Activated naive CD8-positive, alpha-beta T cell treated with anti-CD3 and anti-CD28 coated beads for 36 hours (primary cell): ENCODE measurements around the gene OTULIN. TPM values are rescaled to one million over a fixed set of nuclear protein-coding genes. Genes with fewer than 3 reads are reported as not detected.

Experiments used
- DNase-seq: peaks from one replicate; pipeline ENCODE4 v3.0.0; 2021
- H3K27ac Mint-ChIP-seq: one replicate; pipeline ENCODE4 v1.8.0; 2022; ENCODE audit warnings: mild to moderate bottlenecking, moderate library complexity, mixed read lengths
- H3K27me3 Mint-ChIP-seq: one replicate; pipeline ENCODE4 v1.8.0; 2022; ENCODE audit warnings: mild to moderate bottlenecking, mixed read lengths
- H3K36me3 Mint-ChIP-seq: one replicate; pipeline ENCODE4 v1.8.0; 2021; ENCODE audit warnings: mild to moderate bottlenecking, mixed read lengths
- H3K4me1 Mint-ChIP-seq: one replicate; pipeline ENCODE4 v1.8.0; 2021; ENCODE audit warnings: mixed read lengths
- H3K4me3 Mint-ChIP-seq: one replicate; pipeline ENCODE4 v1.8.0; 2022; ENCODE audit warnings: mild to moderate bottlenecking, moderate library complexity, mixed read lengths
- H3K9me3 Mint-ChIP-seq: one replicate; pipeline ENCODE4 v1.8.0; 2022; ENCODE audit warnings: mixed read lengths
- total RNA-seq, 2 experiments: library from RNA; stranded (reverse); gene quantifications; one replicate each; pipeline ENCODE4 v1.2.3, GENCODE V29; 2021

OTULIN gene
- total RNA-seq, 2 experiments from 2014 or later = 68.9 TPM

GRCh38 chr5:14730881-14731280 is 66.4 kb downstream of the OTULIN start:
- H3K27me3 Mint-ChIP-seq = no peaks in the 10 kb centered on the region
- H3K36me3 Mint-ChIP-seq = peaks cover 10% of the 10 kb centered on the region
- H3K27ac Mint-ChIP-seq = no peak overlapping the region
- DNase-seq = no peak
- peaks cover 2% of the 10 kb centered on the region for H3K4me1 Mint-ChIP-seq
- no peak overlapping the region for H3K4me3 Mint-ChIP-seq
- no peaks in the 10 kb centered on the region for H3K9me3 Mint-ChIP-seq

DNA sequence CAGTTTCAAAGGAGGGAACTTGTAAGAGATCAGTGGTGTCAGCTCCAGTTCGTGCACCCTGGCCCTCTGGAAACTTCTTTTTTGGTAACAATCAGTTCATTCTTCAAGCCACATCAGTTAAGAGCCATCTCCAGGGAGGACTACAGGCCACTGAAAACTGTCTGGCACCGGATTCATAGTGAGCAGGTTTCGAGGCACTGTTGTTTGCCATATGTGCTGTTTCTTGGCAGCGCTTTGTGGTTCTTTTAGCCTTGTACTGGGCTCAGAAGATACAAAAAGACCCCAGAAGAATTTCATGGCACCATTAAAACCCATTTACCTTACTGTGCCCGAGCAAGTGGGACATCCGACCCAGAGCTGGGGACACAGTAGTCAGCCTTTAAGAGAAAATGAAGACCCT is 68.5 kb downstream of the OTULIN start:
- no peak for DNase-seq
- Mint-ChIP-seq H3K4me3 (no peak overlapping the region), H3K36me3 (peaks cover 4% of the 10 kb centered on the region), H3K27me3 (no peaks in the 10 kb centered on the region), H3K9me3 (no peaks in the 10 kb centered on the region), H3K4me1 (no peaks in the 10 kb centered on the region), H3K27ac (no peak overlapping the region)

GRCh38 chr5:14733661-14734060 is 69.1 kb downstream of the OTULIN start:
- no peaks in the 10 kb centered on the region for H3K4me1 Mint-ChIP-seq
- no peak for DNase-seq
- H3K36me3 Mint-ChIP-seq = peaks cover 4% of the 10 kb centered on the region
- no peaks in the 10 kb centered on the region for H3K27me3 Mint-ChIP-seq
- H3K4me3 Mint-ChIP-seq = no peak overlapping the region
- H3K27ac Mint-ChIP-seq = no peak overlapping the region
- no peaks in the 10 kb centered on the region for H3K9me3 Mint-ChIP-seq

DNA sequence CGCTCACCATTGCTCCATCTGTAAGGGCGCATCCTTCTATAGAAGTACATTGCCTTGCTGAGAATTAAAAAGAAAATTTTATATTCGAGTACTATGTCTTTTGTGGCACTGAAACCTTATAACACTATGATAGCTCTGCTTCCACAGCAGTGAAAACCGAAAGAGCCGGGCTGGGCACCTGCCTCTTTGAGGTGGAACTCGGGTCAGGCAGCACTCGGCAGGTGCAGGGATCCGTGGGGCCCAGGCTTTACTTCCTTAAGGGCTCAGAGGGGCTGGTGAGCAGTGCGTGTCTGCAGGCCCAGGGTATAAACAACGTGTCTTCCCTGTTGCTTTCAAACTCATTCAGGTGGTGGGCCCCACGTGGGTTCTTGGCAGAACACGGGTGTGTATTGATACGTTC is 69.9 kb downstream of the OTULIN start:
- no peak for DNase-seq
- no peak overlapping the region for H3K27ac Mint-ChIP-seq
- no peaks in the 10 kb centered on the region for H3K27me3 Mint-ChIP-seq
- H3K9me3 Mint-ChIP-seq = no peaks in the 10 kb centered on the region
- H3K4me1 Mint-ChIP-seq = no peaks in the 10 kb centered on the region
- no peak overlapping the region for H3K4me3 Mint-ChIP-seq
- peaks cover 4% of the 10 kb centered on the region for H3K36me3 Mint-ChIP-seq

DNA sequence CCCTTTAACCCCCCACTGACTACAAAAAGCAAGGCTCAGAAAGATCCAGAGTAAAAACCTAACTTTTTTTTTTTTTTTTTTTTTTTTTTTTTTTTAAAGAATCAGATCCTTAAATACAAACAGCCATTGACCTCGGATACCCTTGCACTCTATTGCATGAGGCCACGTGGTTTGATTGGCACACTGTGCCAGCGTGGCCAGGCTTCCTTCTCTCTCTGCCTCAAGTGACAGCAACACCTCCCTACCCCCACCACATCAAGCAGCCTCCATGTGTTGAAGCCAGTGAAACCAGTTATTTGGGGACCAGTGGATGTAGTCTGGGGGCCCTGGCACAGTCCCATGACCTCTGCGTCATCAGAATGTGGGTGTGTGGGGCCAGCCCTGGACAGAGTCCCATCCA is 71.4 kb downstream of the OTULIN start:
- Mint-ChIP-seq H3K9me3 (no peaks in the 10 kb centered on the region), H3K4me1 (no peaks in the 10 kb centered on the region), H3K4me3 (no peak overlapping the region), H3K27ac (no peak overlapping the region), H3K27me3 (no peaks in the 10 kb centered on the region), H3K36me3 (peaks cover 4% of the 10 kb centered on the region)
- no peak for DNase-seq

DNA sequence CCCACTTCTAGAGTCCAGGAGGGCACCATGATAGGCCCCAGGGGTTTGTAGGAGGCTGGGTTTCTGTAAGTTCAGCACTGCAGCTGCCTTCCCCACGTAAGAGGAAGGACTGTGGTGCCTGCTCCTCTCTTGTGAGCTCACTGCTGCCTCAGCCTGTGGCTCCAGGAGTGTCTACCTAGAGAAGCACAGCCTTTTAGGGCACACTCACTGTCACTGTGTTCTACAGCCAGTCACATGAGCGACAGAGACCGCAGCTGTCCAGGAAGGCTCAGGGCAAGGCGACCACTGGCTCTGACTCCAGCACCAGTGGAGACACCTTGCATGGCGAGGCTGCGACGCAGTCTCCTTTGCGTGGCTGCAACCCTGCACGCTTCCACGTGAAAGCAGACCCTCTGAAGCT is 72.8 kb downstream of the OTULIN start:
- DNase-seq = no peak
- Mint-ChIP-seq H3K9me3 (no peaks in the 10 kb centered on the region), H3K4me3 (no peak overlapping the region), H3K36me3 (peaks cover 9% of the 10 kb centered on the region), H3K27me3 (no peaks in the 10 kb centered on the region), H3K27ac (no peak overlapping the region), H3K4me1 (peaks cover 7% of the 10 kb centered on the region)

DNA sequence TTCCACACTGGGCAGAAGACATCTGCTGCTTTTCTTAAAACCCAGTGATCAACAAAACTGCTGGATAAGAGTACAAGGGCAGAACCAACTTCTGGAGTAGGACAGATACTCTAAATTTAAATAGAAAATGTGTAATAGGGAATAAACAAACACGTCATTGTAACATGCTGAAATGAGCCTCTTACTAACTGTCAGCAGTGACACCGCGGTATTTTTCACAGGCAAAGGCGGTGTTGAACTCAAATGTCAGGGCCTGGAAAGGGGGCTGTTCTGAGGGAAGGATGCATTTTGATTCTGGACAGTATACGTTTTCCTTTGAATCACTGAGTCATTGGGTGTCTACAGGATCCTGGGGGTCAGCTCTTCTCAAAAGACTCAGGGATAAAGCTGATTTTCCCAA is 73.5 kb downstream of the OTULIN start:
- peaks cover 15% of the 10 kb centered on the region for H3K4me1 Mint-ChIP-seq
- no peak overlapping the region for H3K4me3 Mint-ChIP-seq
- H3K36me3 Mint-ChIP-seq = peaks cover 15% of the 10 kb centered on the region
- no peaks in the 10 kb centered on the region for H3K9me3 Mint-ChIP-seq
- DNase-seq = no peak
- no peak overlapping the region for H3K27ac Mint-ChIP-seq
- no peaks in the 10 kb centered on the region for H3K27me3 Mint-ChIP-seq

- no peak for DNase-seq
- Mint-ChIP-seq H3K36me3 (peaks cover 20% of the 10 kb centered on the region), H3K4me3 (no peak overlapping the region), H3K27me3 (no peaks in the 10 kb centered on the region), H3K27ac (no peak overlapping the region), H3K9me3 (no peaks in the 10 kb centered on the region), H3K4me1 (peaks cover 20% of the 10 kb centered on the region)
Measured at GRCh38 chr5:14739538-14739937, 75.0 kb downstream of the OTULIN start.

GRCh38 chr5:14739981-14740380 is 75.5 kb downstream of the OTULIN start:
- Mint-ChIP-seq H3K27ac (no peak overlapping the region), H3K9me3 (no peaks in the 10 kb centered on the region), H3K36me3 (peaks cover 21% of the 10 kb centered on the region), H3K4me1 (peaks cover 20% of the 10 kb centered on the region), H3K4me3 (no peak overlapping the region), H3K27me3 (no peaks in the 10 kb centered on the region)
- DNase-seq = no peak

- peaks cover 30% of the 10 kb centered on the region for H3K36me3 Mint-ChIP-seq
- H3K4me3 Mint-ChIP-seq = no peak overlapping the region
- no peak for DNase-seq
- no peak overlapping the region for H3K27ac Mint-ChIP-seq
- no peaks in the 10 kb centered on the region for H3K27me3 Mint-ChIP-seq
- H3K4me1 Mint-ChIP-seq = peaks cover 27% of the 10 kb centered on the region
- H3K9me3 Mint-ChIP-seq = no peaks in the 10 kb centered on the region
Measured at GRCh38 chr5:14741131-14741530, 76.6 kb downstream of the OTULIN start.

- H3K4me3 Mint-ChIP-seq = no peak overlapping the region
- no peak for DNase-seq
- H3K4me1 Mint-ChIP-seq = peaks cover 29% of the 10 kb centered on the region
- no peaks in the 10 kb centered on the region for H3K9me3 Mint-ChIP-seq
- peaks cover 36% of the 10 kb centered on the region for H3K36me3 Mint-ChIP-seq
- no peaks in the 10 kb centered on the region for H3K27me3 Mint-ChIP-seq
- H3K27ac Mint-ChIP-seq = peak overlapping the region; percentile 74
Measured at GRCh38 chr5:14741801-14742440, 77.4 kb downstream of the OTULIN start.

DNA sequence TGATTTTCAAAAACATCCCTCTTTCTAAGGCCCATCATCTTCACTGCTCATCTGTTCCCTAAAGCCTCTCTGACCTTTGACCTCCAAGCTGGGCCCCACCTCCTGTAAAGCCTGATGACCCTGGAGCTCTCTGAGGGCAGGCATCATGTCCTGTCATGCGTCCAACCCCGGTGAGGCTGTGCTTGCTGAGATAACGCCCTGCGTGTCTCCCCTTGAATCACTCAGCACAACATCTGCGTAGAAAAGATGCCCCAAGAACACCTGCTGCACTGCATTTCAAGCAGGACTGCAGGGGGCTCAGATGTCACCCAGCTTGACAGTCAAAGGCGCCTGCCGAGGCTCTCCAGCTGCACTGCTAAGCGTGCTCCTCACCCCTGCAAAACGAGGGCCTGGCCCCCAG is 78.0 kb downstream of the OTULIN start:
- Mint-ChIP-seq H3K27me3 (no peaks in the 10 kb centered on the region), H3K4me3 (no peak overlapping the region), H3K27ac (peak overlapping the region; percentile 74), H3K4me1 (peaks cover 29% of the 10 kb centered on the region), H3K36me3 (peaks cover 36% of the 10 kb centered on the region), H3K9me3 (no peaks in the 10 kb centered on the region)
- DNase-seq = no peak

DNA sequence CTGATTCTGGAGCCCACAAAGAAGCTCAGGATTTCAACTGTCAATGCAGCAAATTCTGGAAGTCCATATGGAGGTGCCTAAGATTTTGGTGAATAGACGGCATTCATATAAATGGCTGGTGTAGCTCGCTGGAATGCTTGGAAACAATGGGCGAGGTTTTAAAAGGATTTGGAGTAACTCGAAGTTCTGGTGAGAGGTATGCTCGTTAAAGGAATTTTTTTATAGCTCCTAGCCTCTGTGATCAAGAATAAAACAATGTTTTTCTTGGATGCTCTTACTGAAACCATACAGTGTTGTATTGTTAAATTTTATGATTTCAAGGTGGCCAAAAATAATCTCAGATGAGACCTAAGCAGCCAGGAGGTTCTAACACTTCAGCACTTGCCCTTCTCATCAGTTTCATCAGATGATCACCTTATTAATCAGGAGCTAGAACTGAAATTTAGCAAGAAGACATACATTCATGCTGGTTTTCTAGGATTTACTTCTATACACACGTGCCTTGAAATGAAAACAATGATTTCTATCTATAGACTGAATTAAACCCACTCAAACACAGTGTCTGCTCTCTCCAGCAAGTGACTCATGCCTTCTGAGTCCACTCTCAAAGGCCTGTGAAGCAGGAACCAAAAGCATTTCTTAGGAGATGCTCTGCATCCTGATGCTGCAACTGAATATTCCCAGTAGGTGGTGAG is 79.2 kb downstream of the OTULIN start:
- no peaks in the 10 kb centered on the region for H3K27me3 Mint-ChIP-seq
- no peaks in the 10 kb centered on the region for H3K9me3 Mint-ChIP-seq
- no peak overlapping the region for H3K27ac Mint-ChIP-seq
- H3K4me3 Mint-ChIP-seq = no peak overlapping the region
- no peak for DNase-seq
- peaks cover 29% of the 10 kb centered on the region for H3K4me1 Mint-ChIP-seq
- peaks cover 36% of the 10 kb centered on the region for H3K36me3 Mint-ChIP-seq

- H3K27ac Mint-ChIP-seq = no peak overlapping the region
Measured at GRCh38 chr5:14744296-14745187, 80.0 kb downstream of the OTULIN start.

GRCh38 chr5:14745188-14745563 is 80.7 kb downstream of the OTULIN start:
- Mint-ChIP-seq H3K36me3 (peaks cover 39% of the 10 kb centered on the region), H3K9me3 (no peaks in the 10 kb centered on the region), H3K4me1 (peaks cover 34% of the 10 kb centered on the region), H3K4me3 (no peak overlapping the region), H3K27me3 (no peaks in the 10 kb centered on the region), H3K27ac (no peak overlapping the region)
- no peak for DNase-seq

More at GRCh38 chr5:14744296-14745187, 80.0 kb downstream of the OTULIN start:
- no peaks in the 10 kb centered on the region for H3K27me3 Mint-ChIP-seq
- H3K4me3 Mint-ChIP-seq = no peak overlapping the region
- H3K4me1 Mint-ChIP-seq = peaks cover 29% of the 10 kb centered on the region
- H3K9me3 Mint-ChIP-seq = no peaks in the 10 kb centered on the region
- H3K36me3 Mint-ChIP-seq = peaks cover 36% of the 10 kb centered on the region
- no peak for DNase-seq
